ENCODE results near the gene WDFY4. TPM values are rescaled to one million over a fixed set of nuclear protein-coding genes. Genes with fewer than 3 reads are reported as not detected.
A peak's percentile ranks its signal among the peaks of the same experiment; 100 is the strongest.

WDFY4 gene
- total and polyA plus RNA-seq, 2 donors (not counting 3 experiments of a cell fraction or from before 2014, with no cell fraction given) = 10.1 to 10.2 TPM

DNA sequence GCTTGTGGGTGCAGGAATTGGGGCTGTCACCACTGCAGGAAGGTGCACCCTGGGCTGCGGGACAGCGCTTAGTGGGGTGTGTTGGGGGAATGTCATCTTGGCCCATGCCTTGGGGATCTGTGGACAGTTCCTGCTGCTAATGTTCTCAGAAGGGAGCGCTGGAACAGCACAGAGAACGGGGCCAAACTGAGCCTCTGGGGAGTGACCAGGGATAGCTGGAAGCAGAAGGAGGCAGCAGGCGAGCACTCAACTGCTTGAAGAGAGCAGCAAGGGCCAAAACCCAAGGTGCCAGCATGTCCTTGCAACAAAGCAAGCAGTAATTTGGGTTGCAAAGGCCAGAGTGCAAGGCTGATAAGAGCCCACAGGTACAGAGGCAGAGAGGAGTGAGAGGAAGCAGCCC, 31.3 kb upstream of the WDFY4 start:
- FAIRE-seq (no peak), DNase-seq (ENCODE audit: low read depth, low spot score) (no peak)
- H3K79me2 ChIP-seq (ENCODE audit: control insufficient read depth, insufficient read depth, low read length) = no peaks in the 10 kb centered on the region
- ChIA-PET POLR2A (no interaction called here), CTCF (no interaction called here)
- no peak overlapping the region for H3K4me2 ChIP-seq (ENCODE audit: insufficient read depth, low read length)
- H3K4me1 ChIP-seq (ENCODE audit: control insufficient read depth, extremely low read depth, insufficient read depth, low read length) = peaks cover 20% of the 10 kb centered on the region
- no TSS peak for BruUV-seq (replicated peaks)
- no peaks in the 10 kb centered on the region for H3K9me3 ChIP-seq (replicated peaks; ENCODE audit: control insufficient read depth, insufficient read depth, low read length)
- TF ChIP-seq JUN (IDR thresholded peaks at IDR 0.05; ENCODE audit: borderline replicate concordance, insufficient read depth, insufficient read length, low read depth) (no peak), POLR2A (IDR thresholded peaks at IDR 0.05; ENCODE audit: low read depth, low read length) (no peak)
- TF ChIP-seq, protein P1, sequence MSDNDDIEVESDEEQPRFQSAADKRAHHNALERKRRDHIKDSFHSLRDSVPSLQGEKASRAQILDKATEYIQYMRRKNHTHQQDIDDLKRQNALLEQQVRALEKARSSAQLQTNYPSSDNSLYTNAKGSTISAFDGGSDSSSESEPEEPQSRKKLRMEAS (IDR thresholded peaks at IDR 0.05; ENCODE audit: insufficient read depth, insufficient read length) = no peak
- H2AFZ ChIP-seq (ENCODE audit: low read depth, low read length) = no peak overlapping the region
- no peaks in the 10 kb centered on the region for H3K9me1 ChIP-seq (replicated peaks; ENCODE audit: control insufficient read depth, extremely low read depth, insufficient read depth, low read length)
- H3K36me3 ChIP-seq (ENCODE audit: control insufficient read depth in 2 of 2, extremely low read depth in 1 of 2, insufficient read depth in 2 of 2, low read length in 2 of 2) = no peaks in the 10 kb centered on the region
- dilution Hi-C loops (cut with MboI; ENCODE audit: extremely low pct_ligation_motif_present, low sequenced_read_pairs) (no loop called here), intact Hi-C loops (cut with micrococcal nuclease) (no loop called here)
- H4K20me1 ChIP-seq (replicated peaks; ENCODE audit: control insufficient read depth, extremely low read depth, insufficient read depth, low read length) = no peaks in the 10 kb centered on the region
- H3K27me3 ChIP-seq (ENCODE audit: control insufficient read depth in 2 of 2, insufficient read depth in 2 of 2, low read length in 2 of 2) = no peaks in the 10 kb centered on the region
- H3K27ac ChIP-seq (ENCODE audit: insufficient read depth, low read depth, low read length) = no peak overlapping the region
- H3K4me3 ChIP-seq (replicated peaks in 1 of 3; ENCODE audit: insufficient read depth in 1 of 3, low read depth in 1 of 3, low read length in 3 of 3) = no peak overlapping the region
- H3K9ac ChIP-seq (replicated peaks; ENCODE audit: extremely low read depth, insufficient read depth, low read length) = no peak overlapping the region

DNA sequence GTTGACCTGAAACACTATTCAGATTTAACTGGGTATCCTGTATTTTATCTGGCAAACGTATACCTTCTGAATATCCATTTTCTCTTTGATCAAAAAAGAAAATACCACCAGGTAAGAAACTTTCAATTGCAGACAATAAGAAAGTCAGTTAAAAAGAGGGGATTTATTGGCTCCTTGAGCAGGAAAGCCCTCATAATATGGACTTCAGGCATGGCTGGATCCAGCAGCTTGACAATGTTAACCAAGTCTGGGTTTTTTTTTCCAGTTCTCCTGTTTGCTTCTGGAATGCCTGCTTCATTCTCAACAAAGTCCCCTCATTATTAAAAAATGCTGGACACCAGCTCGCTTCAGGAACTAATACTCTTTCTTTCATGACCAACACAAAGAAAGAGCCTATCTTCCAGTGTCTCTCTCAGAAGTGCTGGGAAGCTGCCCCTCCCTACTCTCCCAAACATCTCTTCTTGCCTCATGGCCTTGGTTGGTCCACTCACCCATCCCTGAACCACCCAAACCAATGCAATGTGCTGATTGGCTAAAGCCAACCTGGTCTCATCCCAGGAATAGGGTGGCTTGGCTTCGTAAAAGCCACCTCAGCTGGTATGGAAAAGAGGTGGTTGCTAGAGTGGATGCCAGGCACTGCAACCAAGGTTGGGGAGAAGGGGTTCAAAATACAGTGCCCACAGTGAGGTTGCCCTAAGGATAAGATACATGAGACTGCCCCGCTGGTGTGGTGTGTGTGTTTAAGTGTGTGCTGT, 30.6 kb upstream of the WDFY4 start:
- intact Hi-C loops (cut with micrococcal nuclease) = loop anchor here (2.0 kb wide), 1 partner anchor 37 kb away; no protein-coding TSS in a partner anchor
- no peaks in the 10 kb centered on the region for H3K9me3 ChIP-seq (replicated peaks; ENCODE audit: control insufficient read depth, insufficient read depth, low read length)
- H3K9ac ChIP-seq (replicated peaks; ENCODE audit: extremely low read depth, insufficient read depth, low read length) = no peak overlapping the region
- peaks cover 20% of the 10 kb centered on the region for H3K4me1 ChIP-seq (ENCODE audit: control insufficient read depth, extremely low read depth, insufficient read depth, low read length)
- no peaks in the 10 kb centered on the region for H3K79me2 ChIP-seq (ENCODE audit: control insufficient read depth, insufficient read depth, low read length)
- POLR2A ChIA-PET = interaction anchor here (0.7 kb wide), 1 partner anchor 111 kb away, joined by 3 read pairs; no protein-coding TSS in a partner anchor
- BruUV-seq (replicated peaks) = TSS peak; percentile 13
- no peaks in the 10 kb centered on the region for H3K9me1 ChIP-seq (replicated peaks; ENCODE audit: control insufficient read depth, extremely low read depth, insufficient read depth, low read length)
- dilution Hi-C loops (cut with MboI; ENCODE audit: extremely low pct_ligation_motif_present, low sequenced_read_pairs) = no loop called here
- CTCF ChIA-PET = interaction anchor here (2.9 to 5.6 kb wide), 6 partner anchors 39 to 290 kb away, joined by 17 to 445 read pairs (median 159); partner anchors contain the start of gene ARHGAP22
- H4K20me1 ChIP-seq (replicated peaks; ENCODE audit: control insufficient read depth, extremely low read depth, insufficient read depth, low read length) = no peaks in the 10 kb centered on the region
- no peak overlapping the region for H3K27ac ChIP-seq (ENCODE audit: insufficient read depth, low read depth, low read length)
- no peak overlapping the region for H3K4me2 ChIP-seq (ENCODE audit: insufficient read depth, low read length)
- H3K36me3 ChIP-seq (ENCODE audit: control insufficient read depth in 2 of 2, extremely low read depth in 1 of 2, insufficient read depth in 2 of 2, low read length in 2 of 2) = no peaks in the 10 kb centered on the region
- FAIRE-seq (peak; percentile 54), DNase-seq (ENCODE audit: low read depth, low spot score) (no peak)
- H3K27me3 ChIP-seq (ENCODE audit: control insufficient read depth in 2 of 2, insufficient read depth in 2 of 2, low read length in 2 of 2) = no peaks in the 10 kb centered on the region
- H3K4me3 ChIP-seq (replicated peaks in 1 of 3; ENCODE audit: insufficient read depth in 1 of 3, low read depth in 1 of 3, low read length in 3 of 3) = no peak overlapping the region
- no peak overlapping the region for H2AFZ ChIP-seq (ENCODE audit: low read depth, low read length)
- no peak for TF ChIP-seq FOS (IDR thresholded peaks at IDR 0.05; ENCODE audit: borderline replicate concordance, insufficient read depth, low read length)
- no peak for TF ChIP-seq POLR2A (IDR thresholded peaks at IDR 0.05; ENCODE audit: low read depth, low read length)
- no peak for TF ChIP-seq POLR2AphosphoS5 (IDR thresholded peaks at IDR 0.05; ENCODE audit: insufficient read depth, low read depth, low read length)
- no peak for TF ChIP-seq EZH2 (IDR thresholded peaks at IDR 0.05; ENCODE audit: borderline replicate concordance, low read depth, low read length, severe bottlenecking)
- TF ChIP-seq, protein P1 (IDR thresholded peaks at IDR 0.05; ENCODE audit: insufficient read depth, insufficient read length) = no peak
